NCI-H146 (cell line): ENCODE data around the gene DDX47.

ENCODE experiments used
- DNase-seq: peaks from one replicate; lab custom pipeline; 2025; lab: John Stamatoyannopoulos, UW

DDX47 gene

GRCh38 chr12:12813120-12814101, at the start of gene DDX47:
Gene DDX47, plus strand, starts transcription at chr12:12813346. Its CDS starts 22 bp downstream, at chr12:12813368.
- DNase-seq = peak; percentile 93

- no peak for DNase-seq
Observed at GRCh38 chr12:12764824-12765223, 48.3 kb upstream of the DDX47 start.

GRCh38 chr12:12770262-12770661, 42.9 kb upstream of the DDX47 start:
- DNase-seq = no peak

GRCh38 chr12:12774791-12775190, 38.4 kb upstream of the DDX47 start:
- no peak for DNase-seq

GRCh38 chr12:12776261-12776660, 36.9 kb upstream of the DDX47 start:
- peak; percentile 97 for DNase-seq

GRCh38 chr12:12777092-12777491, 36.1 kb upstream of the DDX47 start:
- DNase-seq = no peak

- DNase-seq = no peak
Observed at GRCh38 chr12:12779007-12779406, 34.1 kb upstream of the DDX47 start.

- DNase-seq = peak; percentile 93
Observed at GRCh38 chr12:12779529-12779928, 33.6 kb upstream of the DDX47 start.

- DNase-seq = no peak
Observed at GRCh38 chr12:12784116-12784515, 29.0 kb upstream of the DDX47 start.

GRCh38 chr12:12784911-12785814, 28.0 kb upstream of the DDX47 start, which contains the start of gene APOLD1:
Gene APOLD1, plus strand, starts transcription at chr12:12785659. Its CDS starts 33 bp downstream, at chr12:12785692.
- DNase-seq = peak; percentile 34

GRCh38 chr12:12786351-12786705, 26.8 kb upstream of the DDX47 start:
- no peak for DNase-seq

GRCh38 chr12:12786706-12787601, 26.2 kb upstream of the DDX47 start:
- DNase-seq = peak; percentile 83

GRCh38 chr12:12788131-12788530, 25.0 kb upstream of the DDX47 start:
- DNase-seq = no peak

GRCh38 chr12:12788675-12789368, 24.3 kb upstream of the DDX47 start:
- DNase-seq = peak; percentile 84

GRCh38 chr12:12790956-12791355, 22.2 kb upstream of the DDX47 start:
- DNase-seq = no peak

- DNase-seq = peak; percentile 44
Observed at GRCh38 chr12:12791756-12792369, 21.3 kb upstream of the DDX47 start.

- no peak for DNase-seq
Observed at GRCh38 chr12:12792421-12792820, 20.7 kb upstream of the DDX47 start.

- DNase-seq = no peak
Observed at GRCh38 chr12:12794686-12795085, 18.5 kb upstream of the DDX47 start.

GRCh38 chr12:12796171-12796570, 17.0 kb upstream of the DDX47 start:
- DNase-seq = no peak
